ENCODE results near the gene MAPKAP1.
"Not testable (repeated sequence)": the region's sequence is repeated elsewhere in the genome, so short reads cannot be mapped to it uniquely, and the experiment has no call there.

MAPKAP1 gene

DNA sequence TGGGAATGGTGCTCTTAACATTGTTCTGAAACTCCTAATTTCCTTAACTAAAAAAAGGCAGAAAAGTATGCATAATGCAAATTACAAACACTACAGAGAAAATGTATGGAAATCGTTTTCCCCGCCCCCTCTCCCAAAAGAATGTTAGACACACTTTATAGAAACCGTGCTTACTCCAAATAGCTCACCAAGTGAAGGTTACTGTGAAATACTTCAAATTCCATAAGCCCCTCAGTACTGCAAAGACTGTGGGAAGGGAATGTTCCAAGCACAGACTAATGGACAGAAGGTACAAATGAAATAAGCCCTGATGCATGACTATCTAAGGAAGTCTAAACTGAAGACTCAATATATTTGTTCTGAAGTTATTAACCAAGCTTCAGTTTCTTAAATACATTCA, 12.5 kb downstream of the MAPKAP1 start:
- Histone ChIP-seq H3K4me3 (ENCODE audit: low read length in 2 of 2) (no peak overlapping the region), H3K9ac (ENCODE audit: low read length in 2 of 2) (no peak overlapping the region)

DNA sequence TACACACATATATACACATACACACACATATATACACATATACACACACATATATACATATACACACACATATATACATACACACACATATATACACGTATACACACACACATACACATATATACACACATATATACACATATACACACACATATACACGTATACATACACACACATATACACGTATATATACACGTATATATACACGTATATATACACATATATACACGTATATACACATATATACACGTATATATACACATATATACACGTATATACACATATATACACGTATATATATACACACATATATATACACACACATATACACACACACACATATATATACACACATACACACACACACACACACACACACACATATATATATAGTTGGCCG, 13.5 kb downstream of the MAPKAP1 start:
- H3K9me3 ChIP-seq (ENCODE audit: control insufficient read depth in 2 of 2, low read length in 2 of 2); H3K9ac ChIP-seq (ENCODE audit: low read length in 2 of 2); H3K36me3 ChIP-seq (ENCODE audit: control insufficient read depth in 2 of 2, insufficient read depth in 2 of 2, low read length in 2 of 2); H3K27me3 ChIP-seq (ENCODE audit: control insufficient read depth in 1 of 2, insufficient read depth in 2 of 2, low read length in 2 of 2); H3K4me1 ChIP-seq (ENCODE audit: control insufficient read depth, insufficient read depth, low read length); H3K4me3 ChIP-seq (ENCODE audit: low read length in 2 of 2); H3K27ac ChIP-seq (ENCODE audit: low read length): not testable (repeated sequence)

More for the DNA sequence above, 12.5 kb downstream of the MAPKAP1 start:
- Histone ChIP-seq H3K27ac (ENCODE audit: low read length) (no peak overlapping the region), H3K27me3 (ENCODE audit: control insufficient read depth in 1 of 2, insufficient read depth in 2 of 2, low read length in 2 of 2) (no peaks in the 10 kb centered on the region), H3K4me1 (ENCODE audit: control insufficient read depth, insufficient read depth, low read length) (no peaks in the 10 kb centered on the region), H3K9me3 (ENCODE audit: control insufficient read depth in 2 of 2, low read length in 2 of 2) (no peaks in the 10 kb centered on the region), H3K36me3 (ENCODE audit: control insufficient read depth in 2 of 2, insufficient read depth in 2 of 2, low read length in 2 of 2) (no peaks in the 10 kb centered on the region)

DNA sequence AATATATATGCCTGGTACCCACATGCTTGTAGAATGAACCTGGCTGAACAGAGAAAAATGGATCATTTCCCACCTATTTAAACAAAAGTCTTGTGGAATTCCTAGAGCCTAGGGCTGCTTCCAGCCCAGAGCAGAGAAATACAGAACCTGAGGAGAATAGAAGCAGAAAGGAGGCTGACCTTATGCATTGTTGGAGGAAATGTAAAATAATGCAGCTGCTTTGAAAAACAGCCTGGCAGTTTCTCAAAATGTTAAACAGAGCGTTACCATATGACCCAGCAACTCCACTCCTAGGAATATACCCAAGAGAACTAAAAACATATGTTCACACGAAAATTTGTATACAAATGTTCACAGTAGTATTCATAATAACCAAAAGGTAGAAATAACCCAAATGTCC, 15.1 kb downstream of the MAPKAP1 start:
- no peak overlapping the region for H3K27ac ChIP-seq (ENCODE audit: low read length)
- no peak overlapping the region for H3K4me3 ChIP-seq (ENCODE audit: low read length in 2 of 2)
- no peak overlapping the region for H3K9ac ChIP-seq (ENCODE audit: low read length in 2 of 2)
- no peaks in the 10 kb centered on the region for H3K9me3 ChIP-seq (ENCODE audit: control insufficient read depth in 2 of 2, low read length in 2 of 2)
- H3K27me3 ChIP-seq (ENCODE audit: control insufficient read depth in 1 of 2, insufficient read depth in 2 of 2, low read length in 2 of 2), result no peaks in the 10 kb centered on the region
- no peaks in the 10 kb centered on the region for H3K36me3 ChIP-seq (ENCODE audit: control insufficient read depth in 2 of 2, insufficient read depth in 2 of 2, low read length in 2 of 2)
- H3K4me1 ChIP-seq (ENCODE audit: control insufficient read depth, insufficient read depth, low read length), result no peaks in the 10 kb centered on the region

DNA sequence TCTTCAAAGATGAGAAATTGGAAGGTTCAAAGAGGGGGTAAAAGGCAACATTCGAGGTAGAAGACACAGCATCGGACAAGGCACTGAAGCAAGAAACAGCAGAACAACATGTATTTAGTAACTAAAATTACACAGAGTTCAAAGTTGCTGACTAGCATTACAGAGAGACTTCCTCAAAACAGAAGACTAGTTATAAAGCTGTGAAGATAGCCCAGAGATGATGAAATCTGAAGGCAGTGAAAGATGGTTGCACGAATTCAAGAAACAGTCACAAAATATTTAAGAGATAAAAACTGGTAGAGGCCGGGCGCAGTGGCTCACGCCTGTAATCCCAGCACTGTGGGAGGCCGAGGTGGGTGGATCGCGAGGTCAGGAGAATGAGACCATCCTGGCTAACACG, 16.3 kb downstream of the MAPKAP1 start:
- Histone ChIP-seq H3K4me3 (ENCODE audit: low read length in 2 of 2) (no peak overlapping the region), H3K9me3 (ENCODE audit: control insufficient read depth in 2 of 2, low read length in 2 of 2) (no peaks in the 10 kb centered on the region), H3K4me1 (ENCODE audit: control insufficient read depth, insufficient read depth, low read length) (no peaks in the 10 kb centered on the region), H3K9ac (ENCODE audit: low read length in 2 of 2) (no peak overlapping the region), H3K36me3 (ENCODE audit: control insufficient read depth in 2 of 2, insufficient read depth in 2 of 2, low read length in 2 of 2) (no peaks in the 10 kb centered on the region), H3K27ac (ENCODE audit: low read length) (no peak overlapping the region), H3K27me3 (ENCODE audit: control insufficient read depth in 1 of 2, insufficient read depth in 2 of 2, low read length in 2 of 2) (no peaks in the 10 kb centered on the region)

DNA sequence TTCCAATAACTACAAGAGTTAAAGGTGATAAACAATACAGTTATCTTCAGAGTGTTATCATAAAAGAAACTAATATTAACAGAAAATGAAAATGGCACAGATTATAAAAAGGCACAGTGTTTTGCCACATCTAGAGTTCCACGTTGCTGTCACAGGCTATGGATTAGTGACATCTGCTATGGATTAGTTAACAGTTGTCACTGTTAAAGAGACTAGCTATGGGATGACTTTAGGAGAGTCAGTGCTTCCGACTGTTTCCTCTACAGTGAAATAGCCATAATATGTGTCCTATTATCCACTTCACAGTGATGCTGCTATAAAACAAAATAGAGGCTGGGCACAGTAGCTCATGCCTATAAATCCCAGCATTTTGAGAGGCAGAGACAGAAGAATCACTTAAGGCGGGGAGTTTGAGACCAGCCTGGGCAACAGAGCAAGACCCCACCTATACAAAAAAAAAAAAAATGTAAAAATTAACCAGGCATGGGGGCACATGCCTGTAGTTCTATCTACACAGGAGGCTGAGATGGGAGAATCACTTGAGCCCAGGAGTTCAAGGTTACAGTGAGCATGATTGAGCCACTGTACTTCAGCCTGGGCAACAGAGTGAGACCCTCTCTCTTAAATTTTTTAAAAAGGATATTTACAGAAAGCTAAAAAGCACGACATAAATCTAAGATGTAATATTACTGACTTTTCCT, 19.7 kb downstream of the MAPKAP1 start:
- no peak overlapping the region for H3K27ac ChIP-seq (ENCODE audit: low read length)
- H3K36me3 ChIP-seq (ENCODE audit: control insufficient read depth in 2 of 2, insufficient read depth in 2 of 2, low read length in 2 of 2), result peaks cover 0 to 4% of the 10 kb centered on the region in 2 donors
- no peak overlapping the region for H3K4me3 ChIP-seq (ENCODE audit: low read length in 2 of 2)
- no peak overlapping the region for H3K9ac ChIP-seq (ENCODE audit: low read length in 2 of 2)
- H3K9me3 ChIP-seq (ENCODE audit: control insufficient read depth in 2 of 2, low read length in 2 of 2), result no peaks in the 10 kb centered on the region
- no peaks in the 10 kb centered on the region for H3K27me3 ChIP-seq (ENCODE audit: control insufficient read depth in 1 of 2, insufficient read depth in 2 of 2, low read length in 2 of 2)
- H3K4me1 ChIP-seq (ENCODE audit: control insufficient read depth, insufficient read depth, low read length), result no peaks in the 10 kb centered on the region

DNA sequence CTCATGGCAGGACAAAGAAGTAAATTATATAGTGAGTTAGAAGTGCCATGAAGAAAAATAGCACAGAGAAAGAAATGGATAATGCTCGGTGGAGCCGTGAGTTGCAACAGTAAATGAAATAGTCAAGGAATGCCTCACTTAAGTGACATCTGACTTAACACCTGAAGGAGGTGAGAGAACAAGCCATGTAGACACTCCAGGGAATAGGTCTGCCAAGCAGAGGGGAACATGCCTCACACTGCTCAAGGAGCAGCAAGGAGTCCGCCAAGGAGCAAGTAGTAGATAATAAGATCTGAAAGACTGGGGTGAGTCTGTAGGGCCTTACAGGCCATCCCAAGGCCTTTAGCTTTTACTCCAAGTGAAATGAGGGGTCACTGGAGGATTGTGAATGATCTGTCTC, 21.8 kb downstream of the MAPKAP1 start:
- Histone ChIP-seq H3K27me3 (ENCODE audit: control insufficient read depth in 1 of 2, insufficient read depth in 2 of 2, low read length in 2 of 2) (no peaks in the 10 kb centered on the region), H3K27ac (ENCODE audit: low read length) (no peak overlapping the region), H3K36me3 (ENCODE audit: control insufficient read depth in 2 of 2, insufficient read depth in 2 of 2, low read length in 2 of 2) (peaks cover 0 to 4% of the 10 kb centered on the region in 2 donors), H3K4me1 (ENCODE audit: control insufficient read depth, insufficient read depth, low read length) (no peaks in the 10 kb centered on the region), H3K9ac (ENCODE audit: low read length in 2 of 2) (no peak overlapping the region), H3K4me3 (ENCODE audit: low read length in 2 of 2) (no peak overlapping the region), H3K9me3 (ENCODE audit: control insufficient read depth in 2 of 2, low read length in 2 of 2) (no peaks in the 10 kb centered on the region)

DNA sequence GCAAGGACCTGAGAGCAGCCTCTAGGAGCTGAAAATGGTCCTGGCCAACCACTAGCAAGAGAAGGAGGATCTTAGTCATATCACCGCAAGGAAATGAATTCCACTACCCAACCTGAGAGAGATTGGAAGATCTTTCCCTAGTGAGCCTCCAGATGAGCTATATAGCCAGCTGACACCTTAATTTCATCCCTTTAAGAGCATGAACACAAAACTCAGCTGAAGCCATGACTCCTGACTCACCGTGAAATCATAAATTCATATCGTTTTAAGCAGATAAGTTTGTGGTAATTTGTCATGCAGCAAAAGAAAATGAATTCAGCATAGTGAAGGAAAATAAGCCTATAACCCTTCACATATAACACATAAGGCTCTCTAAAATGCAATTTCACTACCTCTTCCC, 23.5 kb downstream of the MAPKAP1 start:
- no peaks in the 10 kb centered on the region for H3K9me3 ChIP-seq (ENCODE audit: control insufficient read depth in 2 of 2, low read length in 2 of 2)
- H3K27ac ChIP-seq (ENCODE audit: low read length), result no peak overlapping the region
- H3K4me3 ChIP-seq (ENCODE audit: low read length in 2 of 2), result no peak overlapping the region
- no peaks in the 10 kb centered on the region for H3K4me1 ChIP-seq (ENCODE audit: control insufficient read depth, insufficient read depth, low read length)
- H3K27me3 ChIP-seq (ENCODE audit: control insufficient read depth in 1 of 2, insufficient read depth in 2 of 2, low read length in 2 of 2), result no peaks in the 10 kb centered on the region
- H3K9ac ChIP-seq (ENCODE audit: low read length in 2 of 2), result no peak overlapping the region
- peaks cover 0 to 4% of the 10 kb centered on the region in 2 donors for H3K36me3 ChIP-seq (ENCODE audit: control insufficient read depth in 2 of 2, insufficient read depth in 2 of 2, low read length in 2 of 2)

DNA sequence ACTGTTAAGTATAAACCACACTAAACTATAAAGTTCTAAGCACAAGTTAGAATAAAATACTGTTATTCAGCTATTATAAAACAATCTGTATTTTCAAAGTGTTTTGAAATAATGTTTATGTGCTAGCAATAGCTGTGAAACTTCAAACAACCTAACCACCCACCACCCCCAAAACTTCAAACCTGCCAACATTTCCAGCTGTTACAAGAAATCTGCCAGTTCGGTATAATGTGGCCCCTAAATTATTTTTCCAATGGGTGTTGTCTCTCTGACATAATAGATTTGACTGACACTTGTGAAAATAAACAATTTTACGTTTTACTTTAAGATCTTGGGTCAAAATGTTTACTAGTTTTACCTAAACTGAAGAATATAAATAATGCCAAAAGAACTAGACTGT, 24.7 kb downstream of the MAPKAP1 start:
- H3K27me3 ChIP-seq (ENCODE audit: control insufficient read depth in 1 of 2, insufficient read depth in 2 of 2, low read length in 2 of 2), result no peaks in the 10 kb centered on the region
- H3K36me3 ChIP-seq (ENCODE audit: control insufficient read depth in 2 of 2, insufficient read depth in 2 of 2, low read length in 2 of 2), result peaks cover 0 to 4% of the 10 kb centered on the region in 2 donors
- H3K4me1 ChIP-seq (ENCODE audit: control insufficient read depth, insufficient read depth, low read length), result no peaks in the 10 kb centered on the region
- H3K27ac ChIP-seq (ENCODE audit: low read length), result no peak overlapping the region
- H3K9ac ChIP-seq (ENCODE audit: low read length in 2 of 2), result no peak overlapping the region
- H3K9me3 ChIP-seq (ENCODE audit: control insufficient read depth in 2 of 2, low read length in 2 of 2), result no peaks in the 10 kb centered on the region
- no peak overlapping the region for H3K4me3 ChIP-seq (ENCODE audit: low read length in 2 of 2)

DNA sequence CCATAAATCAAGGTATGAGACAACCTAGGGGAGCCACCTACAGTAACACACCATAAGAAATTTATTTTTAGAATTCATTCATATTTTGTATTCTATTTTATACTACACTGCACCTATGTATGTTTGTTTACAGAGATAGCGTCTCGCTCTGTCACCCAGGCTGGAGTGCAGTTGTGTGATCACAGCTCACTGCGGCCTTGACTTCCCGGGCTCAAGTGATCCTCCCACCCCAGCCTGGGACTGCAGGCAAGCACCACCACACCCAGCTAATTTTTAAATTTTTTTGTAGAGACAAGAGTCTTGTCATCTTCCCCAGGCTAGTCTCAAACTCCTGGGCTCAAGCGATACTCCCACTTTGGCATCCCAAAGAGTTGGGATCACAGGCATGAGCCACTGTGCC, 25.4 kb downstream of the MAPKAP1 start:
- H3K4me3 ChIP-seq (ENCODE audit: low read length in 2 of 2), result no peak overlapping the region
- no peaks in the 10 kb centered on the region for H3K9me3 ChIP-seq (ENCODE audit: control insufficient read depth in 2 of 2, low read length in 2 of 2)
- no peaks in the 10 kb centered on the region for H3K4me1 ChIP-seq (ENCODE audit: control insufficient read depth, insufficient read depth, low read length)
- H3K27me3 ChIP-seq (ENCODE audit: control insufficient read depth in 1 of 2, insufficient read depth in 2 of 2, low read length in 2 of 2), result no peaks in the 10 kb centered on the region
- no peak overlapping the region for H3K9ac ChIP-seq (ENCODE audit: low read length in 2 of 2)
- peaks cover 0 to 4% of the 10 kb centered on the region in 2 donors for H3K36me3 ChIP-seq (ENCODE audit: control insufficient read depth in 2 of 2, insufficient read depth in 2 of 2, low read length in 2 of 2)
- H3K27ac ChIP-seq (ENCODE audit: low read length), result no peak overlapping the region

DNA sequence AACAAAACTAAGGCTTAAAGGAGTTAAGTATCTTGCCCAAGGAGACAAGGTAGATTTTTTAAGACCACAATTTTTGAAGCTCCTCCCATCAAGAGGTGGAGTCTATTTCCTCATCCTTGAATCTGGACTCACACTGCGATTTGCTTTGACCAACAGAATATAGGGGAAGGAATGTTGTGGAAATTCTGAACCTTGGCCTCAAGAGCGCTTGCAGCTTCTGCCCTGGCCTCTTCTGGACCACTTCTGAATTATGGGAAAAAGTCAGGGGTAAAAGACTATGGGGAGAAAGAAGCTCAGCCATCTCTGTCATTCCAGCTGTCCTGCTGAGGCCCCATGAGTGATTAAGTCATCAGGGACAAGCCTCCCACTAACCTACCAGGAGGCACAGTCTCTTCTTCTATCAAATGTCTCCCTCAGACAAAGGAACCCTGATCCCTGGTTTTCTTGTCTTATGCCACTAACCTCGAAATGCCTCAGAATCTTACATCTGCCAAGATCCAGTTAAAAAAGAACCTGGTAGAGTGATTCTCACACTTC, 25.9 kb downstream of the MAPKAP1 start:
- no peaks in the 10 kb centered on the region for H3K9me3 ChIP-seq (ENCODE audit: control insufficient read depth in 2 of 2, low read length in 2 of 2)
- H3K4me3 ChIP-seq (ENCODE audit: low read length in 2 of 2), result no peak overlapping the region
- peaks cover 0 to 4% of the 10 kb centered on the region in 2 donors for H3K36me3 ChIP-seq (ENCODE audit: control insufficient read depth in 2 of 2, insufficient read depth in 2 of 2, low read length in 2 of 2)
- no peak overlapping the region for H3K27ac ChIP-seq (ENCODE audit: low read length)
- H3K9ac ChIP-seq (ENCODE audit: low read length in 2 of 2), result no peak overlapping the region
- no peaks in the 10 kb centered on the region for H3K4me1 ChIP-seq (ENCODE audit: control insufficient read depth, insufficient read depth, low read length)
- H3K27me3 ChIP-seq (ENCODE audit: control insufficient read depth in 1 of 2, insufficient read depth in 2 of 2, low read length in 2 of 2), result no peaks in the 10 kb centered on the region

DNA sequence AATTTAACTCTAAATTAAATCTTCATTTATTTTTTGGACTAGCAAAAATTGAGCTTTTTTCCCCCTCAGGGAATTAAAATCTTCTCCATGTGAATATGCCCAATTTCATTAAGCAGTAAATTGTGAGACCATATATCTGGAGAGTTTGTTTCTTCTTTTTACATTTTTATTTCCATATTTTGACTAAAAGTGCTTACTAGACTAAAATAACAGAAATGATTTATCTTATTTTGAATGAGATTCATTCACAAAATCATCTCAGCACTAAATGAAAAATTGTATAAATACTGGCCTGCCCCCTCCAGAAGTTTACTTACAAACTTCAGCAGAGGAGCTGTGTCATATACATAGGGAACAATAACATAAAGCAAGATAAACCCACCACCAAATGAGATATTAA, 26.6 kb downstream of the MAPKAP1 start:
- no peak overlapping the region for H3K27ac ChIP-seq (ENCODE audit: low read length)

More for the DNA sequence above, 26.6 kb downstream of the MAPKAP1 start:
- Histone ChIP-seq H3K4me3 (ENCODE audit: low read length in 2 of 2) (no peak overlapping the region), H3K4me1 (ENCODE audit: control insufficient read depth, insufficient read depth, low read length) (no peaks in the 10 kb centered on the region), H3K27me3 (ENCODE audit: control insufficient read depth in 1 of 2, insufficient read depth in 2 of 2, low read length in 2 of 2) (no peaks in the 10 kb centered on the region), H3K9ac (ENCODE audit: low read length in 2 of 2) (no peak overlapping the region), H3K9me3 (ENCODE audit: control insufficient read depth in 2 of 2, low read length in 2 of 2) (no peaks in the 10 kb centered on the region), H3K36me3 (ENCODE audit: control insufficient read depth in 2 of 2, insufficient read depth in 2 of 2, low read length in 2 of 2) (peaks cover 0 to 4% of the 10 kb centered on the region in 2 donors)
